Measurements from ENCODE around the gene RPS18. TPM values are rescaled to one million over a fixed set of nuclear protein-coding genes. Genes with fewer than 3 reads are reported as not detected.

RPS18 gene
- total and polyA plus RNA-seq, 10 of the 15 experiments (the other 5 are each of a cell fraction or from before 2014, with no cell fraction given): 4,228 to 20,828 (median 7,406) TPM

DNA sequence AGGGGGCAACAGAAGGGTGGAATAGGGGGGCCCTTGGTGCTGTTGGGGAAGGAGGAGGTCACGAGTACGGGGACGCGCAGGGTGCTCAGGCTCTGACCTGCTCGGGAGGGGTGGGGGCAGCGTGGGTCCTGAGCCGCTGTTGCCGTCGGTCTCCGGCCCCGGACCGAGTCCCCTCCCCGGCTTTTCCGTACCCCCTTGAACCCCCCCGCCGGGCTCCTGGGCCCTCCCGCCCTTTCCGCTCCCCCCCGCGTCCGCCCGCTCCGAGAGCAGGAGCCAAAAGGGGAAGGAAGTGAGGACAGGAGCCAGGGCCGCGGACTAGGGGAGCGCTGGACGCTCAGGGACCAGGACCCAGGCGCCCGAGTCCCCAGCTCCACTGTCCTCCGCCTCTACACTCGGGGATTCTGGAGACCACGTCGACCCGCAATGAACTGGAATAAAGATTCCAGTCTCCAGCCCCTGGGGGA, 26.9 kb downstream of the RPS18 start, which contains the start of gene RGL2 (continued):
- TF ChIP-seq, protein P1, sequence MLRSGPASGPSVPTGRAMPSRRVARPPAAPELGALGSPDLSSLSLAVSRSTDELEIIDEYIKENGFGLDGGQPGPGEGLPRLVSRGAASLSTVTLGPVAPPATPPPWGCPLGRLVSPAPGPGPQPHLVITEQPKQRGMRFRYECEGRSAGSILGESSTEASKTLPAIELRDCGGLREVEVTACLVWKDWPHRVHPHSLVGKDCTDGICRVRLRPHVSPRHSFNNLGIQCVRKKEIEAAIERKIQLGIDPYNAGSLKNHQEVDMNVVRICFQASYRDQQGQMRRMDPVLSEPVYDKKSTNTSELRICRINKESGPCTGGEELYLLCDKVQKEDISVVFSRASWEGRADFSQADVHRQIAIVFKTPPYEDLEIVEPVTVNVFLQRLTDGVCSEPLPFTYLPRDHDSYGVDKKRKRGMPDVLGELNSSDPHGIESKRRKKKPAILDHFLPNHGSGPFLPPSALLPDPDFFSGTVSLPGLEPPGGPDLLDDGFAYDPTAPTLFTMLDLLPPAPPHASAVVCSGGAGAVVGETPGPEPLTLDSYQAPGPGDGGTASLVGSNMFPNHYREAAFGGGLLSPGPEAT (IDR thresholded peaks at IDR 0.05; ENCODE audit: low read depth): no peak
- TF ChIP-seq SUPT20H (IDR thresholded peaks at IDR 0.05; ENCODE audit: borderline replicate concordance, control insufficient read depth, low read depth, low read length) (no peak), ZZZ3 (IDR thresholded peaks at IDR 0.05; ENCODE audit: control insufficient read depth, insufficient read length, low read depth) (no peak)

GRCh38 chr6:33299237-33299944, 27.5 kb downstream of the RPS18 start:
- DNase-seq (ENCODE audit: low read depth, low spot score): peak; percentile 69
- RAD21 ChIA-PET (ENCODE audit: unreplicated experiment): interaction anchor here (0.7 to 2.0 kb wide), 16 partner anchors 10 to 272 kb away, joined by 3 to 14 read pairs (median 4); partner anchors contain the start of genes B3GALT4, PFDN6, RPS18 and SYNGAP1
- 1% methylated on average over 54 of the region's 54 CpGs for WGBS (ENCODE audit: insufficient coverage, insufficient replicate concordance, low lambda C conversion rate, missing lambda C conversion rate)
- Histone ChIP-seq H3K4me3 (peak overlapping the region; percentile 100), H2AFZ (ENCODE audit: control insufficient read depth, low read depth, low read length) (peak overlapping the region; percentile 68), H3K36me3 (ENCODE audit: control insufficient read depth in 2 of 2, insufficient read depth in 2 of 2, low read length in 1 of 2) (peaks cover 7 to 10% of the 10 kb centered on the region in 2 experiments), H3K4me1 (ENCODE audit: control insufficient read depth, insufficient read depth, low read length) (peaks cover 11% of the 10 kb centered on the region), H3K79me2 (ENCODE audit: control insufficient read depth, insufficient read depth, low read length) (peaks cover 4% of the 10 kb centered on the region; the same call in 1 of the 2 replicates), H3K9me3 (replicated peaks; ENCODE audit: control insufficient read depth, insufficient read depth, low read length) (no peaks in the 10 kb centered on the region), H3K27me3 (replicated peaks in 1 of 2; ENCODE audit: control insufficient read depth in 2 of 2, insufficient read depth in 2 of 2, low read length in 1 of 2) (no peaks in the 10 kb centered on the region), H4K20me1 (ENCODE audit: control insufficient read depth, insufficient read depth) (no peaks in the 10 kb centered on the region), H3K4me2 (ENCODE audit: control insufficient read depth, insufficient read depth) (peak overlapping the region; percentile 86), H3K9ac (ENCODE audit: control insufficient read depth, insufficient read depth, low read length) (peak overlapping the region; percentile 82), H3K27ac (ENCODE audit: control insufficient read depth, insufficient read depth) (peak overlapping the region; percentile 86)
- FAIRE-seq: peak; percentile 91
- ATAC-seq: peak; percentile 89
- CTCF ChIA-PET: interaction anchor here (0.9 to 4.5 kb wide), 11 partner anchors 9 to 126 kb away, joined by 3 to 30 read pairs (median 5); partner anchors contain the start of genes B3GALT4, CUTA, PFDN6 and RPS18
- SMC1A ChIA-PET (ENCODE audit: uncharacterized antibody, unreplicated experiment): interaction anchor here (0.8 to 1.6 kb wide), 6 partner anchors 11 to 45 kb away, joined by 3 to 10 read pairs (median 4); partner anchors contain the start of genes B3GALT4, RPS18, VPS52 and ZBTB22
- POLR2A ChIA-PET: interaction anchor here (0.6 to 3.4 kb wide), 10 partner anchors 10 to 172 kb away, joined by 3 to 41 read pairs (median 7); partner anchors contain the start of genes B3GALT4, PFDN6, RING1 and RPS18
- TSS peak; percentile 94 for BruUV-seq (replicated peaks)
- in situ Hi-C loops (cut with MboI): no loop called here
- intact Hi-C loops (cut with micrococcal nuclease; ENCODE audit: unreplicated experiment): loop anchor here (1.0 kb wide), 2 partner anchors 15 to 22 kb away; partner anchors contain the start of genes B3GALT4 and TAPBP
- TF ChIP-seq, protein P2, sequence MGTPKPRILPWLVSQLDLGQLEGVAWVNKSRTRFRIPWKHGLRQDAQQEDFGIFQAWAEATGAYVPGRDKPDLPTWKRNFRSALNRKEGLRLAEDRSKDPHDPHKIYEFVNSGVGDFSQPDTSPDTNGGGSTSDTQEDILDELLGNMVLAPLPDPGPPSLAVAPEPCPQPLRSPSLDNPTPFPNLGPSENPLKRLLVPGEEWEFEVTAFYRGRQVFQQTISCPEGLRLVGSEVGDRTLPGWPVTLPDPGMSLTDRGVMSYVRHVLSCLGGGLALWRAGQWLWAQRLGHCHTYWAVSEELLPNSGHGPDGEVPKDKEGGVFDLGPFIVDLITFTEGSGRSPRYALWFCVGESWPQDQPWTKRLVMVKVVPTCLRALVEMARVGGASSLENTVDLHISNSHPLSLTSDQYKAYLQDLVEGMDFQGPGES (IDR thresholded peaks at IDR 0.05): no peak
- TF ChIP-seq SPI1 (IDR thresholded peaks at IDR 0.05; ENCODE audit: borderline replicate concordance, insufficient read depth, low read depth, low read length) (0 out of 2 replicates have a peak, but pooled peaks have one; percentile 1), ZZZ3 (IDR thresholded peaks at IDR 0.05; ENCODE audit: control insufficient read depth, insufficient read length, low read depth) (no peak), BMI1 (IDR thresholded peaks at IDR 0.05; ENCODE audit: borderline replicate concordance) (no peak), MXI1 (IDR thresholded peaks at IDR 0.05; ENCODE audit: low read depth, low read length) (peak; percentile 13; the same call in 1 of the 2 replicates), PAX5 (IDR thresholded peaks at IDR 0.05; ENCODE audit: borderline replicate concordance, low read depth, low read length) (no peak; the same call in 1 of the 2 replicates), SMARCA5 (IDR thresholded peaks at IDR 0.05) (peak; percentile 93), ETV6 (conservative IDR thresholded peaks at IDR 0.05 in 1 of 2, IDR thresholded peaks at IDR 0.05 in 1 of 2; ENCODE audit: borderline replicate concordance in 1 of 2, low read depth in 1 of 2) (peak in 1 of 2 experiments; percentile 72; a peak in 1 of 4 replicates), NR2F1 (conservative IDR thresholded peaks at IDR 0.05) (peak; percentile 22; the same call in 1 of the 2 replicates), FOXM1 (IDR thresholded peaks at IDR 0.05; ENCODE audit: low read depth, low read length) (peak; percentile 64; the same call in 1 of the 2 replicates), SMAD5 (IDR thresholded peaks at IDR 0.05; ENCODE audit: low read depth) (no peak; the same call in 1 of the 2 replicates)
- TF ChIP-seq, protein P3, sequence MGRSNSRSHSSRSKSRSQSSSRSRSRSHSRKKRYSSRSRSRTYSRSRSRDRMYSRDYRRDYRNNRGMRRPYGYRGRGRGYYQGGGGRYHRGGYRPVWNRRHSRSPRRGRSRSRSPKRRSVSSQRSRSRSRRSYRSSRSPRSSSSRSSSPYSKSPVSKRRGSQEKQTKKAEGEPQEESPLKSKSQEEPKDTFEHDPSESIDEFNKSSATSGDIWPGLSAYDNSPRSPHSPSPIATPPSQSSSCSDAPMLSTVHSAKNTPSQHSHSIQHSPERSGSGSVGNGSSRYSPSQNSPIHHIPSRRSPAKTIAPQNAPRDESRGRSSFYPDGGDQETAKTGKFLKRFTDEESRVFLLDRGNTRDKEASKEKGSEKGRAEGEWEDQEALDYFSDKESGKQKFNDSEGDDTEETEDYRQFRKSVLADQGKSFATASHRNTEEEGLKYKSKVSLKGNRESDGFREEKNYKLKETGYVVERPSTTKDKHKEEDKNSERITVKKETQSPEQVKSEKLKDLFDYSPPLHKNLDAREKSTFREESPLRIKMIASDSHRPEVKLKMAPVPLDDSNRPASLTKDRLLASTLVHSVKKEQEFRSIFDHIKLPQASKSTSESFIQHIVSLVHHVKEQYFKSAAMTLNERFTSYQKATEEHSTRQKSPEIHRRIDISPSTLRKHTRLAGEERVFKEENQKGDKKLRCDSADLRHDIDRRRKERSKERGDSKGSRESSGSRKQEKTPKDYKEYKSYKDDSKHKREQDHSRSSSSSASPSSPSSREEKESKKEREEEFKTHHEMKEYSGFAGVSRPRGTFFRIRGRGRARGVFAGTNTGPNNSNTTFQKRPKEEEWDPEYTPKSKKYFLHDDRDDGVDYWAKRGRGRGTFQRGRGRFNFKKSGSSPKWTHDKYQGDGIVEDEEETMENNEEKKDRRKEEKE (IDR thresholded peaks at IDR 0.05): no peak
